Osteocyte (in vitro differentiated cells): Measurements from ENCODE around the gene CHRNA5. TPM values are rescaled to one million over a fixed set of nuclear protein-coding genes. Genes with fewer than 3 reads are reported as not detected.

ENCODE experiments used
- DNase-seq: peaks from one replicate; pipeline ENCODE4 v3.0.0; 2021; ENCODE audit warnings: mixed read lengths; ENCODE audit not compliant: unreplicated experiment; ENCODE audit errors: extremely low spot score
- H3K27ac Mint-ChIP-seq: one replicate; pipeline ENCODE4 v1.8.0; 2021; ENCODE audit warnings: mild to moderate bottlenecking, mixed read lengths; ENCODE audit not compliant: unreplicated experiment
- H3K27me3 Mint-ChIP-seq: one replicate; pipeline ENCODE4 v1.8.0; 2021; ENCODE audit warnings: mixed read lengths; ENCODE audit not compliant: unreplicated experiment
- H3K36me3 Mint-ChIP-seq: one replicate; pipeline ENCODE4 v1.8.0; 2021; ENCODE audit warnings: mixed read lengths; ENCODE audit not compliant: unreplicated experiment
- H3K4me1 Mint-ChIP-seq: one replicate; pipeline ENCODE4 v1.8.0; 2021; ENCODE audit warnings: mixed read lengths; ENCODE audit not compliant: unreplicated experiment
- H3K4me3 Mint-ChIP-seq: one replicate; pipeline ENCODE4 v1.8.0; 2021; ENCODE audit warnings: mild to moderate bottlenecking, moderate library complexity, mixed read lengths; ENCODE audit not compliant: unreplicated experiment
- H3K9me3 Mint-ChIP-seq: one replicate; pipeline ENCODE4 v1.8.0; 2021; ENCODE audit warnings: mixed read lengths; ENCODE audit not compliant: unreplicated experiment
- CTCF ChIP-seq: fragments of 200-600 bp; sonication (generic); IDR thresholded peaks from 2 replicates; pipeline ENCODE4 v1.5.0; 2021; ENCODE audit warnings: antibody characterized with exemption, mild to moderate bottlenecking, moderate library complexity
- total RNA-seq: library from RNA; stranded (reverse); gene quantifications from 2 replicates; pipeline ENCODE4 v1.2.1, GENCODE V29; 2021

Gene CHRNA5
- total RNA-seq, 1 donor from 2014 or later, result 1.1 TPM

GRCh38 chr15:78619022-78619950, 54.0 kb downstream of the CHRNA5 start:
- H3K27ac Mint-ChIP-seq, result no peak overlapping the region
- no peak for TF ChIP-seq CTCF
- no peaks in the 10 kb centered on the region for H3K36me3 Mint-ChIP-seq
- no peaks in the 10 kb centered on the region for H3K9me3 Mint-ChIP-seq
- peak; percentile 59 for DNase-seq
- H3K4me1 Mint-ChIP-seq, result peaks cover 14% of the 10 kb centered on the region
- H3K27me3 Mint-ChIP-seq, result peaks cover 53% of the 10 kb centered on the region
- H3K4me3 Mint-ChIP-seq, result peak overlapping the region; percentile 61

GRCh38 chr15:78620021-78620526, 54.8 kb downstream of the CHRNA5 start:
- no peaks in the 10 kb centered on the region for H3K36me3 Mint-ChIP-seq
- DNase-seq, result peak; percentile 84
- peak overlapping the region; percentile 61 for H3K4me3 Mint-ChIP-seq
- TF ChIP-seq CTCF, result peak; percentile 43
- no peak overlapping the region for H3K27ac Mint-ChIP-seq
- H3K9me3 Mint-ChIP-seq, result no peaks in the 10 kb centered on the region
- peaks cover 61% of the 10 kb centered on the region for H3K27me3 Mint-ChIP-seq
- H3K4me1 Mint-ChIP-seq, result peaks cover 14% of the 10 kb centered on the region

GRCh38 chr15:78620527-78621421, 55.5 kb downstream of the CHRNA5 start, which contains the start of gene CHRNA3:
Gene CHRNA3 (minus strand): TSS chr15:78620996. CDS start chr15:78620794, 202 bp downstream.
- no peaks in the 10 kb centered on the region for H3K9me3 Mint-ChIP-seq
- peaks cover 62% of the 10 kb centered on the region for H3K27me3 Mint-ChIP-seq

GRCh38 chr15:78621810-78622402, 56.6 kb downstream of the CHRNA5 start:
- peaks cover 68% of the 10 kb centered on the region for H3K27me3 Mint-ChIP-seq
- no peak for TF ChIP-seq CTCF
- H3K36me3 Mint-ChIP-seq, result no peaks in the 10 kb centered on the region
- H3K4me3 Mint-ChIP-seq, result no peak overlapping the region
- no peak overlapping the region for H3K27ac Mint-ChIP-seq
- H3K9me3 Mint-ChIP-seq, result no peaks in the 10 kb centered on the region
- no peak for DNase-seq
- peaks cover 14% of the 10 kb centered on the region for H3K4me1 Mint-ChIP-seq

More at GRCh38 chr15:78620527-78621421, 55.5 kb downstream of the CHRNA5 start, which contains the start of gene CHRNA3:
- H3K27ac Mint-ChIP-seq, result no peak within 1 kb of the TSS
- TF ChIP-seq CTCF, result no peak
- H3K4me1 Mint-ChIP-seq, result peaks cover 14% of the 10 kb centered on the region
- peak within 1 kb of the TSS; percentile 61 for H3K4me3 Mint-ChIP-seq
- DNase-seq, result peak; percentile 73
- no peaks in the 10 kb centered on the region for H3K36me3 Mint-ChIP-seq
